ENCODE data around the gene BCAS1. TPM values are rescaled to one million over a fixed set of nuclear protein-coding genes. Genes with fewer than 3 reads are reported as not detected.

Gene BCAS1
- total and polyA plus RNA-seq, 2 donors (not counting 1 experiment from before 2014, with no cell fraction given) = 0.97 to 1.1 TPM

DNA sequence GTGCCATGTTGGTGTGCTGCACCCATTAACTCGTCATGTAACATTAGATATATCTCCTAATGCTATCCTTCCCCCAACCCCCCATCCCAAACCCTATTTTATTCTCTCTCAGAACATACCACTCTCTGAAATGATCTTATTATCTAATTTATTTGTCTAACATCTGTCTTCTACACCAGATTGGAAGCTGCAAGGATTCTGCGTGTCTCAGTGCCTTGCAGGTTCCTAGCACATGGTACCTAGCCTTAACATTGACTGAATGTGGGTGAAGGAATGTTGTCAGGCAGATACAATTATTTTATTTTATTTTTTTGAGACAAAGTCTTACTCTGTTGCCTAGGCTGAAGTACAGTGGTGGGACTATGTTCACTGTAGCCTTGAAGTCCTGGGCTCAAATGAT, 124.9 kb downstream of the BCAS1 start:
- H3K79me2 ChIP-seq (ENCODE audit: control insufficient read depth, insufficient read depth, low read length) = no peaks in the 10 kb centered on the region
- CTCF ChIA-PET = interaction anchor here (0.9 to 2.2 kb wide), 10 partner anchors 12 to 533 kb away, joined by 3 to 8 read pairs (median 4); no protein-coding TSS in a partner anchor
- H3K4me3 Mint-ChIP-seq = no peak overlapping the region
- no CpG with 5 or more reads among the region's 2 CpGs for WGBS (ENCODE audit: insufficient coverage)
- H3K9me3 ChIP-seq (ENCODE audit: control extremely low read depth in 1 of 3, control insufficient read depth in 2 of 3, insufficient read depth in 1 of 3, low read length in 2 of 3) = no peaks in the 10 kb centered on the region
- TF ChIP-seq EZH2 (IDR thresholded peaks at IDR 0.05; ENCODE audit: borderline replicate concordance, insufficient read depth, low read depth, low read length, poor library complexity, severe bottlenecking) = no peak
- no peak for TF ChIP-seq CTCF (IDR thresholded peaks at IDR 0.05)
- no peak overlapping the region for H3K27ac ChIP-seq (ENCODE audit: low read length in 2 of 2)
- H3K27me3 ChIP-seq (replicated peaks in 1 of 4; ENCODE audit: control extremely low read depth in 1 of 4, control insufficient read depth in 3 of 4, insufficient read depth in 4 of 4, low read length in 3 of 4) = no peaks in the 10 kb centered on the region
- H3K27ac Mint-ChIP-seq = no peak overlapping the region
- no peak overlapping the region for H3K4me2 ChIP-seq (replicated peaks; ENCODE audit: low read depth, low read length, poor library complexity, severe bottlenecking)
- no peak overlapping the region for H2AFZ ChIP-seq (ENCODE audit: insufficient read depth, low read depth, low read length, poor library complexity, severe bottlenecking)
- intact Hi-C loops (cut with micrococcal nuclease) = loop anchor here (10.0 kb wide), 1 partner anchor 1631 kb away; no protein-coding TSS in a partner anchor
- H3K9ac ChIP-seq (ENCODE audit: low read length) = no peak overlapping the region
- no peaks in the 10 kb centered on the region for H3K9me3 Mint-ChIP-seq (ENCODE audit: insufficient read depth)
- DNase-seq (no peak), ATAC-seq (ENCODE audit: low read depth) (no peak)
- H3K36me3 ChIP-seq (replicated peaks in 1 of 2; ENCODE audit: control extremely low read depth in 1 of 2, control insufficient read depth in 1 of 2, extremely low read depth in 1 of 2, insufficient read depth in 2 of 2, low read length in 1 of 2) = no peaks in the 10 kb centered on the region
- H3K4me3 ChIP-seq (ENCODE audit: control extremely low read depth in 1 of 5, extremely low read depth in 1 of 5, insufficient read depth in 1 of 5, low read depth in 2 of 5, low read length in 4 of 5) = no peak overlapping the region
- H3K4me1 Mint-ChIP-seq = peaks cover 55% of the 10 kb centered on the region
- H4K20me1 ChIP-seq (ENCODE audit: control insufficient read depth, insufficient read depth, low read length, poor library complexity, severe bottlenecking) = no peaks in the 10 kb centered on the region
- POLR2A ChIA-PET = interaction anchor here (0.6 kb wide), 1 partner anchor 254 kb away, joined by 4 read pairs; no protein-coding TSS in a partner anchor
- peaks cover 47 to 55% of the 10 kb centered on the region in 2 donors for H3K4me1 ChIP-seq (ENCODE audit: control insufficient read depth in 2 of 2, insufficient read depth in 2 of 2, low read length in 2 of 2)
- H3K27me3 Mint-ChIP-seq = no peaks in the 10 kb centered on the region

DNA sequence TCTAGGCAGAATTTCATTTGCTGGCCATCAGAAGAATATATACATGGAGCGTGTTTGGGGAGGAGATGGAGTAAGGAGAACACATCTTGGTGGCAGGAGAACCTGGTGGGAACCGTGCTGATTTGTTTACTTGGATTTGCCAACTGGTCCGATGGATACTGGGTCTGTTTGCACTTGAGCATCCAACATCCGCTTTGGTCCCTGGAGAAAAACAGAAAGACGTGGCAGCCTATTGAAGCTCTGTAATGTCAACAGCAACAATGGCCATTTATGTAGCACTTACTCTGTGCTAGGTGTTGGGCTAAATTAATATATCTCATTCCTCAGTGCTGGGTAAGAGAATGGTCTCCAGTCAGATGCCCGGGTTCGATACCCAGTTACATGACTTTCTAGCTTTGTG, 125.6 kb downstream of the BCAS1 start:
- H3K27me3 ChIP-seq (replicated peaks in 1 of 4; ENCODE audit: control extremely low read depth in 1 of 4, control insufficient read depth in 3 of 4, insufficient read depth in 4 of 4, low read length in 3 of 4) = no peaks in the 10 kb centered on the region
- Mint-ChIP-seq H3K4me3 (no peak overlapping the region), H3K9me3 (ENCODE audit: insufficient read depth) (no peaks in the 10 kb centered on the region), H3K4me1 (peaks cover 56% of the 10 kb centered on the region), H3K27ac (no peak overlapping the region), H3K27me3 (no peaks in the 10 kb centered on the region)
- peaks cover 49 to 58% of the 10 kb centered on the region in 2 donors for H3K4me1 ChIP-seq (ENCODE audit: control insufficient read depth in 2 of 2, insufficient read depth in 2 of 2, low read length in 2 of 2)
- 100% methylated on average over 4 of the region's 7 CpGs for WGBS (ENCODE audit: insufficient coverage)
- H3K4me2 ChIP-seq (replicated peaks; ENCODE audit: low read depth, low read length, poor library complexity, severe bottlenecking) = no peak overlapping the region
- H3K9ac ChIP-seq (ENCODE audit: low read length) = no peak overlapping the region
- no peak overlapping the region for H3K27ac ChIP-seq (ENCODE audit: low read length in 2 of 2)
- POLR2A ChIA-PET = no interaction called here
- H3K36me3 ChIP-seq (replicated peaks in 1 of 2; ENCODE audit: control extremely low read depth in 1 of 2, control insufficient read depth in 1 of 2, extremely low read depth in 1 of 2, insufficient read depth in 2 of 2, low read length in 1 of 2) = no peaks in the 10 kb centered on the region
- no peaks in the 10 kb centered on the region for H3K9me3 ChIP-seq (ENCODE audit: control extremely low read depth in 1 of 3, control insufficient read depth in 2 of 3, insufficient read depth in 1 of 3, low read length in 2 of 3)
- H3K4me3 ChIP-seq (ENCODE audit: control extremely low read depth in 1 of 5, extremely low read depth in 1 of 5, insufficient read depth in 1 of 5, low read depth in 2 of 5, low read length in 4 of 5) = no peak overlapping the region
- DNase-seq (no peak), ATAC-seq (ENCODE audit: low read depth) (no peak)
- CTCF ChIA-PET = interaction anchor here (0.7 to 2.2 kb wide), 15 partner anchors 10 to 688 kb away, joined by 3 to 12 read pairs (median 4); no protein-coding TSS in a partner anchor
- no peaks in the 10 kb centered on the region for H3K79me2 ChIP-seq (ENCODE audit: control insufficient read depth, insufficient read depth, low read length)
- no peaks in the 10 kb centered on the region for H4K20me1 ChIP-seq (ENCODE audit: control insufficient read depth, insufficient read depth, low read length, poor library complexity, severe bottlenecking)
- no peak overlapping the region for H2AFZ ChIP-seq (ENCODE audit: insufficient read depth, low read depth, low read length, poor library complexity, severe bottlenecking)
- TF ChIP-seq CTCF (IDR thresholded peaks at IDR 0.05) (no peak), EZH2 (IDR thresholded peaks at IDR 0.05; ENCODE audit: borderline replicate concordance, insufficient read depth, low read depth, low read length, poor library complexity, severe bottlenecking) (no peak)
- intact Hi-C loops (cut with micrococcal nuclease) = loop anchor here (5.0 to 10.0 kb wide), 6 partner anchors 107 to 1630 kb away; no protein-coding TSS in a partner anchor

Data from B cell (primary cell).